IMR-90 (cell line): Measurements from ENCODE around the gene AGBL1. TPM values are rescaled to one million over a fixed set of nuclear protein-coding genes. Genes with fewer than 3 reads are reported as not detected.

Source experiments
- ATAC-seq: fragments of 200-7000 bp; cut with Tn5 transposase; 2 replicates; pipeline ENCODE4 v1.9.1; 2020; ENCODE audit warnings: low read depth, mild to moderate bottlenecking, moderate library complexity
- BruUV-seq: library from RNA; stranded (reverse); fragments of 400-500 nt; replicated peaks from 2 replicates; lab custom pipeline; 2021; lab: Mats Ljungman, UMichigan
- CTCF ChIA-PET: fragments of 300-600 bp; formaldehyde crosslinking; extraction: SDS; loops from one replicate; lab custom pipeline; 2021; ENCODE audit warnings: antibody characterized with exemption; lab: Yijun Ruan, JAX
- POLR2A ChIA-PET: fragments of 300-600 bp; sonication (Branson Sonifier 250); formaldehyde crosslinking; loops from one replicate; lab custom pipeline; 2022; ENCODE audit warnings: antibody characterized with exemption; ENCODE audit not compliant: unreplicated experiment; lab: Charles Lee
- DNase-seq: peaks from one replicate; pipeline ENCODE4 v3.0.0; 2013
- H2AFZ ChIP-seq: replicated peaks from 2 replicates; pipeline ENCODE3; 2013; ENCODE audit warnings: low read length, mild to moderate bottlenecking; ENCODE audit not compliant: poor library complexity
- H2AK5ac ChIP-seq: 2 replicates; pipeline ENCODE4 v1.6.1; 2013; ENCODE audit warnings: low read depth, low read length, inconsistent platforms
- H2AK9ac ChIP-seq: replicated peaks from 2 replicates; pipeline ENCODE3; 2013; ENCODE audit warnings: mild to moderate bottlenecking, low read depth, low read length, moderate library complexity; ENCODE audit not compliant: poor library complexity
- H2BK120ac ChIP-seq: 2 replicates; pipeline ENCODE4 v1.6.1; 2013; ENCODE audit warnings: low read depth, low read length, inconsistent platforms
- H2BK15ac ChIP-seq: 3 replicates; pipeline ENCODE4 v1.6.1; 2013; ENCODE audit warnings: low read depth, low read length, inconsistent platforms
- H2BK20ac ChIP-seq: 2 replicates; pipeline ENCODE4 v1.6.1; 2013; ENCODE audit warnings: low read depth, mild to moderate bottlenecking, inconsistent platforms, low read length, moderate library complexity
- H2BK5ac ChIP-seq: 2 replicates; pipeline ENCODE4 v1.6.1; 2013; ENCODE audit warnings: mild to moderate bottlenecking, low read depth, low read length, inconsistent platforms; ENCODE audit not compliant: poor library complexity, severe bottlenecking
- H3K14ac ChIP-seq: replicated peaks from 2 replicates; pipeline ENCODE4 v1.6.1; 2013; ENCODE audit warnings: low read depth, low read length, inconsistent platforms
- H3K18ac ChIP-seq: 2 replicates; pipeline ENCODE4 v1.6.1; 2013; ENCODE audit warnings: low read depth, low read length, control low read depth
- H3K23ac ChIP-seq: 2 replicates; pipeline ENCODE4 v1.6.1; 2013; ENCODE audit warnings: low read depth, low read length, inconsistent platforms
- H3K27ac ChIP-seq: 2 replicates; pipeline ENCODE4 v1.5.1; 2013; ENCODE audit warnings: mild to moderate bottlenecking, control low read depth, low read length; ENCODE audit not compliant: insufficient read depth
- H3K27me3 ChIP-seq: 2 replicates; pipeline ENCODE4 v1.6.1; 2013; ENCODE audit warnings: low read length; ENCODE audit not compliant: control insufficient read depth, insufficient read depth
- H3K36me3 ChIP-seq: 2 replicates; pipeline ENCODE4 v1.6.1; 2013; ENCODE audit warnings: low read length, mixed read lengths; ENCODE audit not compliant: control insufficient read depth, insufficient read depth
- H3K4ac ChIP-seq: 2 replicates; pipeline ENCODE4 v1.6.1; 2013; ENCODE audit warnings: low read depth, low read length, inconsistent platforms
- H3K4me1 ChIP-seq: 2 replicates; pipeline ENCODE4 v1.6.1; 2013; ENCODE audit warnings: low read length, mixed read lengths; ENCODE audit not compliant: control insufficient read depth, insufficient read depth
- H3K4me2 ChIP-seq: 2 replicates; pipeline ENCODE4 v1.6.1; 2013; ENCODE audit warnings: low read depth, mild to moderate bottlenecking, control low read depth, low read length, moderate library complexity
- H3K4me3 ChIP-seq: 2 replicates; pipeline ENCODE4 v1.5.1; 2013; ENCODE audit warnings: low read depth, mild to moderate bottlenecking, control low read depth, low read length, moderate library complexity; ENCODE audit not compliant: insufficient read depth
- H3K56ac ChIP-seq: 2 replicates; pipeline ENCODE4 v1.6.1; 2013; ENCODE audit warnings: low read length, inconsistent platforms; ENCODE audit not compliant: insufficient read depth; ENCODE audit errors: extremely low read depth
- H3K79me1 ChIP-seq, 2 experiments: 2 replicates each; pipeline ENCODE4 v1.6.1; 2013; ENCODE audit warnings: low read length in 2 of 2, inconsistent platforms in 1 of 2, low read depth in 1 of 2
- H3K9ac ChIP-seq: 2 replicates; pipeline ENCODE4 v1.6.1; 2013; ENCODE audit warnings: low read depth, low read length, control low read depth
- H3K9me1 ChIP-seq: 2 replicates; pipeline ENCODE4 v1.6.1; 2013; ENCODE audit warnings: low read length, inconsistent platforms; ENCODE audit not compliant: insufficient read depth
- H3K9me3 ChIP-seq: 2 replicates; pipeline ENCODE4 v1.6.1; 2013; ENCODE audit warnings: low read length; ENCODE audit not compliant: control insufficient read depth, insufficient read depth
- H4K20me1 ChIP-seq: 2 replicates; pipeline ENCODE4 v1.6.1; 2013; ENCODE audit warnings: low read length, inconsistent platforms; ENCODE audit not compliant: insufficient read depth
- H4K5ac ChIP-seq: 2 replicates; pipeline ENCODE4 v1.6.1; 2013; ENCODE audit warnings: mild to moderate bottlenecking, low read depth, low read length, control low read depth
- H4K8ac ChIP-seq, 2 experiments: 2 replicates each; pipeline ENCODE4 v1.6.1; 2013; ENCODE audit warnings: low read depth in 2 of 2, low read length in 2 of 2, control low read depth in 1 of 2, inconsistent platforms in 1 of 2
- H4K91ac ChIP-seq: 2 replicates; pipeline ENCODE4 v1.6.1; 2013; ENCODE audit warnings: low read depth, low read length, inconsistent platforms; ENCODE audit not compliant: insufficient read depth
- CEBPB ChIP-seq: IDR thresholded peaks from 2 replicates; pipeline ENCODE4 v1.6.1; 2012; ENCODE audit warnings: low read depth, low read length, improper control_type of control experiment
- CTCF ChIP-seq: conservative IDR thresholded peaks from 2 replicates; pipeline ENCODE4 v1.5.1; 2012; ENCODE audit warnings: mild to moderate bottlenecking, low read depth, low read length, improper control_type of control experiment
- ELK1 ChIP-seq: fragments of 150-350 bp; IDR thresholded peaks from 2 replicates; pipeline ENCODE4 v1.6.1; 2016; ENCODE audit warnings: low read depth, mild to moderate bottlenecking, low read length, moderate library complexity, borderline replicate concordance
- MAFK ChIP-seq: IDR thresholded peaks from 2 replicates; pipeline ENCODE4 v1.6.1; 2012; ENCODE audit warnings: low read depth, low read length, improper control_type of control experiment
- MXI1 ChIP-seq: IDR thresholded peaks from 2 replicates; pipeline ENCODE4 v1.6.1; 2012; ENCODE audit warnings: low read depth, mild to moderate bottlenecking, low read length, moderate library complexity, borderline replicate concordance
- NFE2L2 ChIP-seq: fragments of 150-350 bp; IDR thresholded peaks from 2 replicates; pipeline ENCODE4 v1.6.1; 2016; ENCODE audit warnings: low read depth, mild to moderate bottlenecking, low read length
- RAD21 ChIP-seq: IDR thresholded peaks from 2 replicates; pipeline ENCODE4 v1.6.1; 2012; ENCODE audit warnings: low read length, improper control_type of control experiment
- RFX5 ChIP-seq: IDR thresholded peaks from 2 replicates; pipeline ENCODE4 v1.8.0; 2012; ENCODE audit warnings: low read depth, mild to moderate bottlenecking, low read length, moderate library complexity
- USF2 ChIP-seq: fragments of 150-350 bp; IDR thresholded peaks from 2 replicates; pipeline ENCODE4 v1.6.1; 2017; ENCODE audit warnings: mild to moderate bottlenecking, antibody characterized with exemption, low read length, low read depth
- dilution Hi-C: fragments of 300-500 bp; cut with HindIII; formaldehyde crosslinking; loops from one replicate; pipeline ENCODE4 v1.14.3; 2018; ENCODE audit warnings: low sequenced_read_pairs; ENCODE audit not compliant: unreplicated experiment
- in situ Hi-C: fragments of 300-500 bp; cut with MboI; formaldehyde crosslinking; loops from 3 replicates; pipeline ENCODE4 v1.14.3; 2019; ENCODE audit warnings: low sequenced_read_pairs, inconsistent platforms, mixed read lengths
- intact Hi-C: fragments of 100-400 bp; cut with micrococcal nuclease; formaldehyde crosslinking; loops from 2 replicates; pipeline ENCODE4 v1.10.0; 2022
- polyA plus RNA-seq, 3 experiments: library from polyadenylated mRNA; depleted of rRNA; stranded (reverse); fragments of >200 nt; gene quantifications; 2 replicates each; pipeline ENCODE4 v1.2.3, GENCODE V29; 2012; ENCODE audit warnings: low replicate concordance in 1 of 3
- total RNA-seq: library from RNA; depleted of rRNA; stranded (reverse); fragments of >200 nt; gene quantifications from 2 replicates; pipeline ENCODE4 v1.2.3, GENCODE V29; 2012

AGBL1 gene
- total and polyA plus RNA-seq, 2 of the 4 experiments (the other 2 are of a cell fraction): not detected

- TF ChIP-seq NFE2L2 (no peak), ELK1 (no peak), MAFK (no peak), USF2 (no peak), CTCF (no peak), RAD21 (no peak), RFX5 (no peak), MXI1 (no peak), CEBPB (no peak)
- H4K91ac ChIP-seq: no peak overlapping the region
- no peak overlapping the region for H2AK5ac ChIP-seq
- no peak overlapping the region for H3K4me2 ChIP-seq
- no peaks in the 10 kb centered on the region for H3K9me1 ChIP-seq
- ATAC-seq (no peak), DNase-seq (no peak)
- no peak overlapping the region for H2BK5ac ChIP-seq
- H3K4ac ChIP-seq: no peak overlapping the region
- H4K8ac ChIP-seq: no peak overlapping the region
- H3K4me1 ChIP-seq: no peaks in the 10 kb centered on the region
- H3K14ac ChIP-seq: no peak overlapping the region
- ChIA-PET CTCF (no interaction called here), POLR2A (no interaction called here)
- no peak overlapping the region for H3K23ac ChIP-seq
- no peak overlapping the region for H3K4me3 ChIP-seq
- H2AK9ac ChIP-seq: no peak overlapping the region
- no peaks in the 10 kb centered on the region for H4K20me1 ChIP-seq
- H4K5ac ChIP-seq: no peak overlapping the region
- intact Hi-C loops: no loop called here
- H2BK120ac ChIP-seq: no peak overlapping the region
- H3K9me3 ChIP-seq: peaks cover 12% of the 10 kb centered on the region
- no peak overlapping the region for H3K27ac ChIP-seq
- H3K56ac ChIP-seq: no peak overlapping the region
- H2BK15ac ChIP-seq: no peak overlapping the region
- no peak overlapping the region for H3K18ac ChIP-seq
- no peaks in the 10 kb centered on the region for H3K36me3 ChIP-seq
- no peak overlapping the region for H3K9ac ChIP-seq
- H2AFZ ChIP-seq: no peak overlapping the region
- in situ Hi-C loops: no loop called here
- dilution Hi-C loops: no loop called here
- H2BK20ac ChIP-seq: no peak overlapping the region
- BruUV-seq: no TSS peak
- no peaks in the 10 kb centered on the region for H3K27me3 ChIP-seq
- H3K79me1 ChIP-seq: no peaks in the 10 kb centered on the region
Observed at GRCh38 chr15:86362555-86362954, 282.9 kb downstream of the AGBL1 start.
